Fibroblast of skin of scalp (primary cell): Measurements from ENCODE around the gene KCNJ18.
"Not testable (repeated sequence)": the region's sequence is repeated elsewhere in the genome, so short reads cannot be mapped to it uniquely, and the experiment has no call there.

Experiments
- DNase-seq: peaks from one replicate; pipeline ENCODE4 v3.0.0-alpha.2; 2013

Gene KCNJ18

DNA sequence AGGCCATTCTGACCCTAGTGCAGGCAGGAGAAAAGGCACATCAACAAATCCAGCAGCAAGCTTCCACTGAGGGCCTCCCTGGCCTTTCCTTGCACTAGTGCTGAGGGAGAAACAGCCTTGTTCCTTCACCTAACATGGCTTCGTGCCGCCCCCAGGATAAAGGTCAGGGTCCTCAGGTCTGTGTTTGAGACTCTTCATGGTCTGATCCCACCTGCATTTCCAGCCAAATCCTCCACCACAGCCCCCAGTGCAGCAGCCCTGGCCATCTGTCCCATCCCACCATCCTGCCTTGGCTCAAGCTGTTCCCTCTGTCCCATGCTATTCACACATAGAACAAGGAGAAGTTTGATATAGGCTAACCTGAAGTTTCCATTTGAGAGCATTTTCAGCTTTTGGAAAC lies 20.9 kb upstream of the KCNJ18 start:
- not testable (repeated sequence) for DNase-seq

DNA sequence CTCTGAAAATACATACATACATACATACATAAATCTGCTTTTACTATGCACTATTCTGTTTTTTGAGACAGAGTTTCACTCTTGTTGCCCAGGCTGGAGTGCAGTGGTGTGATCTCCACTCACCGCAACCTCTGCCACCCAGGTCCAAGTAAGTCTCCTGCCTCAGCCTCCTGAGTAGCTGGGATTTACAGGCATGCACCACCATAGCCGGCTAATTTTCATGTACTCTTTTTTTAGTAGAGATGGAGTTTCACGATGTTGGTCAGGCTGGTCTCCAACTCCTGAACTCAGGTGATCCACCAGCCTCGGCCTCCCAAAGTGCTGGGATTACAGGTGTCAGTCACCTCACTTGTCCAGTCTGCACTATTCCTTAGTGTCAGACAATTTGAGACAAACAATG lies 20.5 kb upstream of the KCNJ18 start:
- DNase-seq: not testable (repeated sequence)

- DNase-seq: not testable (repeated sequence)
These were observed 18.7 kb upstream of the KCNJ18 start for GRCh38 chr17:21673451-21674241.

DNA sequence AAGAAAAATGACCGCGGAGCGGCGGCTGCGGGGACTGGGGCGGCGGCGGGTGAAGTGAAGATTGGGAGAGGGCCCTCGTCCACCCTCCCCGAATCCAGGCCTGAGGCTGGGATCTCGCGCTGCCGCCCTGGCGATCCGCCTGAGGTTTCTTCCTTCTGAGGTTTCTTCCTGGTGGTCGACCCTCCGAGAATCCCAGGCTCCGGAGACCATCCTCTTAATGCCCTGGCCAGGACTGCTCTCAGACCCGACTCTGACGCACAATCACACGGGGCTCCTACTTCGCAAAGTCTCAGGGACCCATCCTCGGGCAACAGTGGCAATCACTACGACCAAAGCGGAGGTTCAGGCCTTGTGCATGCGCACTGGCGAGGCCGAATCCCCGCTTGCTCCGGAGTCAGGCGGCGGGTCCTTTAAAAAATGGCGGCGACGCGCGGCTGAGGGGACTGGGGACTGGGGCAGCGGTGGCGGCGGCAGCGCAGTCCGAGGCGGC lies 18.0 kb upstream of the KCNJ18 start:
- no peak for DNase-seq

DNA sequence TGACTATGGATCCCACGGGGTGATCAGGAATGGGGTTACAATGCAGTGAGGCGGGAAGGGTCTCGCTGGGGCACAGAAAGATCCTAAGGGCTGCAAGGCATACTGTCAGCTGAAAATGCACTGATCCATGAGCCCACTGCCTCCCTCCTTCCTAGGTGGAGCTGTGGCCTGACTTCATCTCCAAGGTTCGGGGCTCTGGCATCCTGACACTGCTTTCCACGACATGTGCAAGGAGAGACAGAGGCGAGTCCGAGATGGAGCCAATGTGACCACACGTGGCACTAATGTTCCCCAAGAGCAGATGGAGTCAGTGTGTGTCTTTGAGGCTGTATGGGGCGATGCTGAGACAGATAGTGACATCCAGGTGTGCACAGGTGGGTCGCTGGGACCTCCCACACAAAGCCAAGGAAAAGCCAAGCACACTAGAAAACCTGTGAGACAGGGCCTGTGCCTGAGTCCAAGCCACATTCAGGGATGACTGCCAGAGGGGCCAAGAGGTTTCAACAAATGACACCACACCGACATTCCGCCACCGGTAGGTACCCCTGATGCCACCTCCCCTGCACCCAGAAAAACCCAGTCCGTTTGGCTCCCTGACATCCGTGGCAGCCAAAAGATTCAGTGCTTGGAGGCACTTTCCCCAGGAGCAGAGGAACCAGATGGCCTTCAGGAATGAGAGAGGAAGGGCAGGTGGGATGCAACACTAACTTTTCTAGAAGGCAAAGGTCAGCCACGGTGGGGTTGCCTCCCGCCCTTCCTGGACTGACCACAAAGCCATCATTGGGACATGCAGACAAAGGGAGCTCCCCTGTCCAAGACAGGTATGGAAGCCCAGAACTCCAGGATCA lies 17.2 kb upstream of the KCNJ18 start:
- not testable (repeated sequence) for DNase-seq

DNA sequence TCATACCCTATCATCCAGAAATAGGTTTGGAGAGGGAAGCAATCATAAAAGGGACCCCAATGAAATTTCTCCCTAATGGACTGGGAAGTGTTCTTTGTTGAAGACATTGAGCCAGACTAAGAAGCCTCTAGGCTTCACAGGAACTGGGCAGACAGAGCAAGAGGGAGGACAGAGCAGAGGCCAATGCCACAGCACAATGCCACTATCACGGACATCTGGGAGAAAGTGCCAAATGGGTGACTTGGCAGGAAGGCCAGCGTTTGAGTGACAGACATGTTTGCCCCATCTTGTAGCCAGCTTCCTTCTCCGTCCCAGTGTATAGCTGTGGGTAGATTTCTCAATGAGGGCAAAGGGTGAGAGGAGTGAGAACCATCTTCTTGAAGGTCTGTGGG lies 16.6 kb upstream of the KCNJ18 start:
- not testable (repeated sequence) for DNase-seq

- DNase-seq: no peak
These were observed 15.8 kb upstream of the KCNJ18 start for GRCh38 chr17:21676281-21677111.

DNA sequence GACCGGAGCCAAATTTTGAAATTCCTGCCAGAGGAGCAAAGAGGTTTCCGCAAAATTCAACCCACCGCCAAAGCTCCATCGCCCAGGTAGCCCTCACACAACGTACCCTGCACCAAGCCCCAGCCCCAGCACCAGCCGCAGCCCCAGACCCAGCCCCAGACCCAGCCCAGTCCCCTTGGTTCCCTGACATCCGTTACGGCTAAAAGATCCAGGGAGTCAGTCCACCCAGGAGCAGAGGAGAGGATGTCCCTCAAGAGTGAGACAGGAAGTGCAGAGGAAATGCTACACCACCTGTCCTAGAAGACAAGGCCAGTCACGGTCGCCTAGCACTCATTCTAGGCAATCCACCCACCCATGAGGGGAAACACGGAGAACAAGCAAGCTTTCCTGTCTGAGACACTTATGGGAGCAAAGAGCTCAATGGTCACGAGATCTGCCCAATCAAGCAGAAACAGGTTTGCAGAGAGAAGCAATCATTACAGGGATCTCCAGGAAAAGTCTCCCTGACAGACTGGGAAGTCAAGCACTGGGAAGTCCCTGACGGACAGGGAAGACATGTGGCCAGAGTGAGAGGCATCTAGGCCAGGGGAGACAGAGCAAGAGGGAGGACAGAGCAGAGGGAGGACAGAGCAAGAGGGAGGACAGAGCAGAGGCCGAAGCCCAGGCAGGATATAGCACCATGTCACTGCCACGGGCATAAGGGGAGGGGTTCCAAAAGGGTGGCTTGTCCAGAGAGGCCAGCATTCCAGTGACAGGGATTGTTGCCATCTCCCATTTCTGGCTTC lies 15.0 kb upstream of the KCNJ18 start:
- no peak for DNase-seq

DNA sequence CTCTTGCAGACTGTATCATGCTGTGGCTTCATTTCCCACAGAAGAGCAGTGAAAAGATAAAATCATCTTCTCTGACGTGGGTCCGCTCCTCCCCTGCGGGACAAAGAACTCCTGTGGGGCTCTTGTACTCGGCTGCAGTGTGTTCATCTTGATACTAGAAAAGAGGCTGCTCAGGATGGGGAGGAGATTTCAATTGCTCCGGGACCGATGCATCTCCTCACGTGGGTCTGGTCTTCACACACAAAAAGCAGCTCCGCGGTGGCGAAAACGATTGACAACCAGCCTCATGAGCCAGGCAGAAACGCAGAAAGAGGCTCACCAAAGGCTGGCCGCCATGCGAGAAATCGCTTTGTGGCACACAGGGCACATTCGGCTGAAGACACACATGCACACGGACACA lies 14.4 kb upstream of the KCNJ18 start:
- no peak for DNase-seq

- no peak for DNase-seq
These were observed 13.8 kb upstream of the KCNJ18 start for GRCh38 chr17:21678393-21679081.

- no peak for DNase-seq
These were observed 12.8 kb upstream of the KCNJ18 start for GRCh38 chr17:21679256-21680146.

DNA sequence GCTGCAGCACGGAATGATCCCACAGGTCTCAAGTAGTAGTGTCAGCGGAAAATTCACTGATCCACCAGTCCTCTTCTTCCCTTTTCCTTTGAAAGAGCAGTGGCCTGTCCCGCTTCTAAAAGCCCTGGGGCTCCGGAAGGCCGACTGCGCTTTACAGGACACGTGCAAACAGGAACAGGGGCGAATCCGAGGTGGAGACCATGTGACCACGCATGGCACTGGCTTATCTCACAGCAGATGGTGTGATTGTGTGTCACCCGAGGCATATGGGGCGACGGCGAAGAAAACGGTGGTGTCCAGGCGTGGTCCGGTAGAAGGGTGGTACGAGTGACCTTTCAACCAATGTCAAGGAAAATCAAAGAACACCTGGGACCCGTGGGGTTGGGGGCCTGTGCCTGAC lies 12.0 kb upstream of the KCNJ18 start:
- DNase-seq: no peak

DNA sequence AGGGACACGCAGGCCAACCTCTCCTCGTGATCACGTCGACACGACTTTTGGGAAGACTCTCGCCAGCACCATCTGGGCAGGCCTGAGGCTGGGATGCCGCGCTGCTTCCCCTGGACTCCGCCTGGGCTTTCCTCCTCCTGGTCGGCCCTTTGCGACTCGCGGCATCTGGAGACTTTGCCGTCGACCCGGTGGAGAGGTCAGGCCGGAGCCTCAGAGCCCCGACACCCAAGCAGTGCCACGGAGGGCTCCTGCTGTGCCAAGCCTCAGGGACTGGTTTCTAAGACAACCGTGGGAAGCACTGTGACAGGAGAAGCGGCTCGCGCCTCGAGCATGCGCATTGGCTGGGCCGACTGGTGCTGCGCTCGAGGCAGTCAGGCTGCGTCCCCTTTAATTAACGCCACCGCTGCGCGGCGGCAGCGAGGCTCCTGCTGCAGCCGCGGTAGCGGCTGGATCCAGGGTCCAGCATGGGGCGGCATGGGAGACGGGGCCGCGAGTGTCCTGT lies 11.4 kb upstream of the KCNJ18 start:
- not testable (repeated sequence) for DNase-seq

DNA sequence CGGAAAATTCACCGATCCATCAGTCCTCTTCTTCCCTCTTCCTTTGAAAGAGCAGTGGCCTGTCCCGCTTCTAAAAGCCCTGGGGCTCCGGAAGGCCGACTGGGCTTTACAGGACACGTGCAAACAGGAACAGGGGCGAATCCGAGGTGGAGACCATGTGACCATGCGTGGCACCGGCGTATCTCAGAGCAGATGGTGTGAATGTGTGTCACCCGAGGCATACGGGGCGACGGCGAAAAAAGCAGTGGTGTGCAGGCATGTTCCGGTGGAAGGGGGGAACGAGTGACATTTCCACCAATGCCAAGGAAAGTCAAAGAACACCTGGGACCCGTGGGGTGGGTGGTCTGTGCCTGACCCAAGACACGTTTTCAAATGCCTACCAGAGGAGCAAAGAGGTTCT lies 10.7 kb upstream of the KCNJ18 start:
- not testable (repeated sequence) for DNase-seq

GRCh38 chr17:21682130-21682529 lies 10.2 kb upstream of the KCNJ18 start:
- not testable (repeated sequence) for DNase-seq

- DNase-seq: not testable (repeated sequence)
These were observed 9.1 kb upstream of the KCNJ18 start for GRCh38 chr17:21683142-21683712.

DNA sequence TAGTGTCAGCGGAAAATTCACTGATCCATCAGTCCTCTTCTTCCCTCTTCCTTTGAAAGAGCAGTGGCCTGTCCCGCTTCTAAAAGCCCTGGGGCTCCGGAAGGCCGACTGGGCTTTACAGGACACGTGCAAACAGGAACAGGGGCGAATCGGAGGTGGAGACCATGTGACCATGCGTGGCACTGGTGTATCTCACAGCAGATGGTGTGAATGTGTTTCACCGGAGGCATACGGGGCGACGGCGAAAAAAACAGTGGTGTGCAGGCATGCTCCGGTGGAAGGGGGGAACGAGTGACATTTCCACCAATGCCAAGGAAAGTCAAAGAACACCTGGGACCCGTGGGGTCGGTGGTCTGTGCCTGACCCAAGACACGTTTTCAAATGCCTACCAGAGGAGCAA lies 8.4 kb upstream of the KCNJ18 start:
- DNase-seq: not testable (repeated sequence)

DNA sequence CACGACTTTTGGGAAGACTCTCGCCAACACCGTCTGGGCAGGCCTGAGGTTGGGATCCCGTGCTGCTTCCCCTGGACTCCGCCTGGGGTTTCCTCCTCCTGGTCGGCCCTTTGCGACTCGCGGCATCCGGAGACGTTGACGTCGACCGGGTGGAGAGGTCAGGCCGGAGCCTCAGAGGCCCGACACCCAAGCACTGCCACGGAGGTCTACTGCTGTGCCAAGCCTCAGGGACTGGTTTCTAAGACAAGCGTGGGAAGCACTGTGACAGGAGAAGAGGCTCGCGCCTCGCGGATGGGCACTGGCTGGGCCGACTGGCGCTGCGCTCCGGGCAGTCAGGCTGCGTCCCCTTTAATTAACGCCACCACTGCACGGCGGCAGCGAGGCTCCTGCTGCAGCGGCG lies 7.9 kb upstream of the KCNJ18 start:
- DNase-seq: not testable (repeated sequence)

DNA sequence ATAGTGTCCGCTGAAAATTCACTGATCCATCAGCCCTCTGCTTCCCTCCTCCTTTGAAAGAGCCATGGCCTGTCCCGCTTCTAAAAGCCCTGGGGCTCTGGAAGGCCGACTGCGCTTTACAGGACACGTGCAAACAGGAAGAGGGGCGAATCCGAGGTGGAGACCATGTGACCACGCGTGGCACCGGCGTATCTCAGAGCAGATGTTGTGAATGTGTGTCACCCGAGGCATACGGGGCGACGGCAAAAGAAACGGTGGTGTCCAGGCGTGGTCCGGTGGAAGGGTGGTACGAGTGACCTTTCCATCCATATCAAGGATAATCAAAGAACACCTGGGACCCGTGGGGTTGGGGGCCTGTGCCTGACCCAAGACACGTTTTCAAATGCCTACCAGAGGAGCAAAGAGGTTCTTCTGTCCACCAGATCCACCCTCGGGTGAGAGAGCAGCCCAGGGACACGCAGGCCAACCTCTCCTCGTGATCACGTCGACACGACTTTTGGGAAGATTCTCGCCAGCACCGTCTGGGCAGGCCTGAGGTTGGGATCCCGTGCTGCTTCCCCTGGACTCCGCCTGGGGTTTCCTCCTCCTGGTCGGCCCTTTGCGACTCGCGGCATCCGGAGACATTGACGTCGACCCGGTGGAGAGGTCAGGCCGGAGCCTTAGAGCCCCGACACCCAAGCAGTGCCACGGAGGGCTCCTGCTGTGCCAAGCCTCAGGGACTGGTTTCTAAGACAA lies 7.1 kb upstream of the KCNJ18 start:
- DNase-seq: not testable (repeated sequence)
